Activated T-cell treated with anti-CD3 and anti-CD28 coated beads, Interleukin-2, amount 50 U/mL, for 48 hours (primary cell): ENCODE data around the gene ARX.

Experiments used
- DNase-seq, 2 experiments: peaks; one replicate each; pipeline ENCODE4 v3.0.0-alpha.2; 2020

ARX gene

GRCh38 chrX:25016361-25016671 is 551 bp upstream of the ARX start:
- no peak for DNase-seq

DNA sequence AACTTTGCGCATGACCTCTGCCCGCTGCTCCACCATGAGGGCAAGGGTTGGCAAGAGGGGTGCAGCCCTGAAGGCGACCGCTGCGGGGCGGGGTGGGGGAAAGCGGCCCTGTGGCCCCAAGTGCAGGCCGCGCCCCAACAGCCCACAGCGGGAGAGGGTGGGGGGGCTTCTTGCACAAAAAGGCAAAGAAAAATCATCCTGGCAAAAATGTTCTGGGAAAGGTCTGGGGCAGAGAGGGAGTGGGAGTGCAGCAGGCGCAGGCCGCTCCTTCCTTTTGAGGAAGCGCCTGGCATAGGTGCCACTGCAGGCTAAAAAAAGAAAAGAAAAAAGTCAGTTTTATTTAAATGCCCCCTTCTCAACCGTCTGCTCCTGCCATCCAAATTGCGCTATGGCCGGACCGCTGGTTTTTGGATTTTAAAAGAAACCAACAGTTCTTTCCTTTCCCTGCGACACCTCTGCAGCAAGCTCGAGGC is 1.4 kb downstream of the ARX start:
- DNase-seq: no peak

DNA sequence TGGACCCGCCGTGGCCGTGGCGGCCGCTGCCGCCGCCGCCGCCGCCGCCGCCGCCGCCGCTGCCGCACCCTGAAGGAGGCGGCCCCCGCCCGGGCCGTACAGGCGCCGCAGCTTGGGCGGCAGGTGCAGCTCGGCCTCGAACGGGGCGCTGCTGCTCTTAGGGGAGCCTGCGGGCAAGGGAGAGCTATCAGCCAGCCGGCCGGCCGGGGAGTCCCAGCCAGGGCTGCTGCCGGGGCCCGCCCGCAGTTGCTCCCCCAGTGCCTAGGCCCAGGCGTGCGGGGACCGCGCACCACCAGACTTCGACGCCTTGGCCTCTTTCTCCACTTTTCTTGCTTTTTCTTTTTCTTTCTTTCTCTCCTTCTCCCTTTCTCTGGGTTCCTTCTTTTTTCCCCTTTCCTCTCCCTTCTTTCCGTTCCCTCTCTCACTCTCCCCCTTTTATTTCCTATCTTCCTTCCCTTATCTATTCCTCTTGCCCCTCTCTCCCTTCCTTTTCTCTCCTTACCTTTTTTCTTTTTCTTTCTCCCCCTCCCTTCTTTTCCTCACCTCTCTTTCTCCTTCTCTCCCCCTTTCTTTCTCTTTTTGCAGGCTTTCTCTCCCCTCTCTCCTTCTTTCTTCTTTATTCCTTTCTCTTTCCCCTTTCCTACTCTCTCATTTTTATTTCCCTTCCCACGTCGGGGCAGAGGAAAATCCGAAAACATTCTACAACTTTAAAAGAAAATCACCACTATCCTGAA is 2.0 kb downstream of the ARX start:
- DNase-seq: no peak

GRCh38 chrX:25012793-25013631 is 2.8 kb downstream of the ARX start:
- no peak for DNase-seq

DNA sequence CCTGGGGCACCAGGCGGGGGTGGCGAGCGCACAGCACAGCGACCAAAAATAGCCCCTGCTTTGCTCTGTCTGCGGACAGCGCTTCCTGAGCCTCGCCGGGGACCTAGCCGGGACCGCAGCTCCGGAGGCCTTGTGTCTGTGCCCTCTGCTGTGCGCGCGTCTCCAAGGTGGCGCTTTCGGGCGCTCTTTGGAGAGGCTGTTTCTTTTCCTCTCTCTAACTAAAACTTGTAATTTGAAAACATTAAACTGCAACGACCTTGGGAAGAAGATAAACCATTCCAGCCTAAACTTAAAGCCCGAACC is 3.4 kb downstream of the ARX start:
- DNase-seq: no peak

DNA sequence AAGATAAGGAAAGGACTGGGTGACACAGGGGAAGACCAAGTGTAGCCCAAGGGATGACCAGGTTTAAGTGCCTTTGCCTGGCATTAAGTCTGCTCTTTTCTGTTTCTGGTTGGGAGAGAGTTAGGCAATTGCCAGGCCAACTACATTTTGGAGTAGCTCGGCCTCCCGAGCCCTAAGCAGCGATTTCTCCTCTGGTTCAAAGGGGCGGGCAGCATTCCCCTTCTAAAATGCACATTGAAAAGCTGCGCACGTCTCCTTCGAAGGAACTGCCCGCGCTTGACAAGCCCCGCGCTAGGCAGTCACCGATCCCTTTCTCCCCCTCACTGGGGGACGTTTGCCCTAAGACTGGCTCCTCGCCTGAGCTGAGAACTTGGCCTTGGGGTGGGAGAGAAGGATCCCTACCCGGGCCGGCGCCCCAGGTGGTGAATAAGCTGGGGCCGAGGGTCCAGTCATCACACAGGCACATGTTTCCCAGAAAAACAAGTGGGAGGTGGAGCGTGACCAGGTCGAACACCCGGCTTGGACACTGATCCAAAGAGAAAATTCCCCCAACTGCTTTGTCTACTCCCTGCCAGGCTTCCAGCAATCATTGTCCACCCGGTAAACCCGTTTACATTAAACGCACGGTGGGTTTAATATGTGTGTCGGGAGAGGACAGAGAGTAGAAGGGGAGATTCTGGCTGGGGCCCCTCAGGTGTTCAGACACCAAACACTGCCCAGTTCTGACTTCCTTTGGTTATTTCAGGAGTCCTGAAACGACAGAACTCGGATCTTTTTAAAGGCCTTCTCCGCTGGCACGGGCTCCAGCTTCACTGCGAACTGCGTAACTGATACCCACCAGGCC is 4.0 kb downstream of the ARX start:
- DNase-seq: no peak

DNA sequence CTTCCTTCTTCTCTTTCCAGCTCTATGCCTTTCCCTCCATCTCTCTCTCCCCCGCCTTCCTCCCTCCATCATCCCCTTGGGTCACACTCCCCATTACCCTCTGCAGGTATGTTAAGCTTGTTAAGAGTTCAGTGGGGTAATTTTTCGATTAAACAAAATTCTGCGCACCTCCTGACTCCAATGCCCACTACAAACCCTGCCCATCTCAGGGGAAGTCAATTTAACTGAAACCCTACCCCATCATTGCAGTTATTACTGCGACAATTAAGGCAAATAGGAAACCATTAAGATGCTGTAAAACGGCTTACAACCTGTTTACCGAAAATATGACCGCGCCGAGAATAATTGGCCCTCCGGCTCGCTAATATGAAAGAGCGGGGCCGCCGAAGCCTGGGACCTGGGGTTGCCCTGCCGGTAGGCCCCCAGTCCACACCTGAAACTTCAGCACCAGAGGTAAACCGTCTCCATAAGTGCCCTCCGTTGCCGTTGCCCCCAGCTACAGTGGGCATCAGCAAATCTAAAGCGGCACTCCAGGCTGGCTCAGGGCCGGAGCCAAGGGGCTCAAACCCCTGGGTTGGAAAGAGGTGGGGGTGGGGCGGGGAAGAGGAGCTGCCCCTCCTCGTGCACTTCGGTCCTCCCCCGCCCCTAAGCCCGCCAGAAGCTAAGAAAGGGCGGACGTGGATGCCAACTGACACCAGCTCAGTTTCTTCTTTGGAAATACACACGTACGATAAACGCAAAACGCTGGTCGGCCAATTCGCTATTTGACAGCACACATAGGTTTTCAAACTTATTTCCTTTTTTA is 4.8 kb downstream of the ARX start:
- no peak for DNase-seq

DNA sequence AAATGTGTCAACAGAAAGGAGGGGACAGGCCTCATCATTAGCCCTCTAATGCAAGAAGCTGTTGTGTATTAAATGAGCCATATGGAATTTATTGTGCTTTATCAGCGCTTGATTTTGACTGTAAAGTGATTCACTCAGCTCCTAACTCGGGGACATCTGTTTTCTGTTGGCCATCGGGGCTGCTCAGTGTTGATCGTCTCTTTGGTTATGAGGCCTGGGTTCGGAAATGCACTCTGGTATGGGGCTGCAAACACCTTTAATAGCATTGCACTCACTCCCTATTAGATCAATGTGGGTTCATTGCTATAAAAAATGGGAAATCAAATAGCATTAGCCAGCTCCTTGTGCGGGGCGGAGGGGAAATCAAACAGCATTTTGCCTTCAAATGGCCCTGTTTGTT is 6.4 kb downstream of the ARX start:
- no peak for DNase-seq

DNA sequence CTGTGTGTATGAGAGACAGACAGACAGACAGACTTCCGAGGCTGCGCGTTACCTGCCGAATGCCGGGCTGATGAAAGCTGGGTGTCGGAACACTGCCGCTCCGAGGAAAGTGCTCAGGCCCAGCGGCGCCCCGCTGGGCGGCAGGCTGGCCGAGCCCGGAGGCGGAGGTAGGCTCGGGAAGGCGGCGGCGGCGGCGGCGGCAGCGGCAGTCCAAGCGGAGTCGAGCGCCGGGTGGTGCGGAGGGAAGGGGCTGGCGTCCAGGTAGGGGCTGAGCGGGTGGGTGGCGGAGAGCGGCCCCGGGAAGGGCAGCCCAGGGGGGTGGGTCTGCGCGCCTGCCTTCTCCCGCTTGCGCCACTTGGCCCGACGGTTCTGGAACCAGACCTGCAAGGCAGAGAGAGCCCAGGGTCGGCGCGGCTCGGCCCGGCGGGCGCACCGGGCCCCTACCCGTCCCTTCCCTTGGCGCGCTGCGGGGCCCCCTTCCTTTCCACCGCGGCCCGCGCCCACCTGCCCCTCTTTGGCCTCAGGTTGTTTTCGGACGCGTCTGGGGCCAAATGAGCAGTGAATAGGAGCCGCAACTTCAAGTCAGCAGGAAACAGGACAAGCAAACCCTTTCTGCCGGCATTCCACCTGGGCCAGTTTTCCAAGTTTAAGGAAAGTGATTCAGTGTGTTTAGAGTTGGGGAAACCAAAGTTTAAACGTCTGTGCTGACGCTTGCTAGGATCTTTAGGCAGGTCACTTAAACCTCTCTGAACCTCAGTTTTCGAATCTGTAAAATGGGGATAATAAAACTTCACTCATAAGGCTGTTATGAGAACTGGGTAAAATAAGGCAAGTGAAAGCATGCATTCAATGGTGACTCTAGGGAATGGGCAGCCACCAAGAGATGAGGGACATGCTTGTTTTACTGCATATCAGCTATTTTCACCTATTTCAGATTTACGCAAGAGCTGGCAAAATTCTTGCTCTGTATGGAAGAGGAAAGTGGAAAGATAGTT is 8.4 kb downstream of the ARX start:
- no peak for DNase-seq

DNA sequence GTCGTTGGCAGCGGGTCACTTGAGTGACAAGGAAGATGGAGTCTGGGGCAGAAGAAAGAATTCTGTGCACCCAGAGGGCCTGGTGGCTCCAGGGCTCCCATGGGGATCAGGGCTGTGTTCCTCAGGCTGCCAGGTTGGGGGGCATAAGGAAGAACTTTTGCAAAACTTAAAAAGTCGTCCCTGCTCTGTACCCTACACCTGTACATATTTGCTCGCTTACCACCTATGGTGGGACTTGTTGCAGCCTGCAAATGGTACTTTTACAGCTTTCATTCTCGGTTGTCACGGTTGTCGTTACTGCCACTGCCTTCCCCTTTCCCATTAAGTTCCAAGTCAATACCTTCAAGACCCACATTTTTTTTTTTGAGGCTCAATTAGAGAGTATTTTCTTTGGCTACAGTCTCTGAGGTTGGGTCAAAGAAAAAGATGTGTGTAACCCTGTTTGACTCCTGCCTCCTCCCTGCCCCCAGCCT is 9.1 kb downstream of the ARX start:
- DNase-seq: no peak

- DNase-seq: no peak
These were observed 10.2 kb downstream of the ARX start for GRCh38 chrX:25005382-25006185.

DNA sequence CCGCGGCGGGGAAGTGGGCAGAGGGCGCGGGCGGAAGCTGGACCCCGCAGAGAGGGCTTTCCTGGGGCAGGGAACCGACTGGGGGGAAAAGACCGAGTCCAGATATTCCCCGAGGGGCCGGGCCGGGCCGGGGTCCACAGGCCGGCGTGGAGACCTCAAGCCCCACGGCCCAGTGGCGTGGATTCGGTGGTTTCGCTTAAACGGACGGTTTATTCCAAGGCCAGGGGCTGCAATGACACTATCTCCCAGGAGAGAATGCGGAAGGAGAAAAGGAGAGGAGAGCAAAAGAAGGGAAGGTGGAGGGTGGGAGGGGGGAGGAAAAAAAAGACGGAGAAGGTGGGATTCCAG is 10.8 kb downstream of the ARX start:
- DNase-seq: no peak

- no peak for DNase-seq
These were observed 11.2 kb downstream of the ARX start for GRCh38 chrX:25004485-25005032.

DNA sequence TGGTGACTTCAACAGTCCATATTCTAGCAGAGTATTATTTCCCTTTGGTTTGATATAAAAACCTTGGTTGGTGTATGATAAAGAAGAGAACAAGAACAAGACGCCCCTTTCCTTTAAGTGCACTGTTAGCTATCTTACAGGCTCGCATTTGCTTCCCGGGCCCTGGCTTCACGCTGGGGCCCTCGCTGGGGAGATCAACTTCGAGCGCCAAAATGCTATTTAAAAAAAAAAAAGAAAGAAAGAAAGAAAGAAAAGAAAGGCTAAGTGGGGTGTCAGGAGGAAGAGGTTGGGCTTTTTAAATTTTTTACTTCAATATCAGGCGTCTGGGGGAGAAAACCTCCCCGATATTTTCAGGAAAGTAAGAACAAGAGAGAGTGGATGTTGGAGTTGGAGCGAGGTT is 11.7 kb downstream of the ARX start:
- DNase-seq: no peak

DNA sequence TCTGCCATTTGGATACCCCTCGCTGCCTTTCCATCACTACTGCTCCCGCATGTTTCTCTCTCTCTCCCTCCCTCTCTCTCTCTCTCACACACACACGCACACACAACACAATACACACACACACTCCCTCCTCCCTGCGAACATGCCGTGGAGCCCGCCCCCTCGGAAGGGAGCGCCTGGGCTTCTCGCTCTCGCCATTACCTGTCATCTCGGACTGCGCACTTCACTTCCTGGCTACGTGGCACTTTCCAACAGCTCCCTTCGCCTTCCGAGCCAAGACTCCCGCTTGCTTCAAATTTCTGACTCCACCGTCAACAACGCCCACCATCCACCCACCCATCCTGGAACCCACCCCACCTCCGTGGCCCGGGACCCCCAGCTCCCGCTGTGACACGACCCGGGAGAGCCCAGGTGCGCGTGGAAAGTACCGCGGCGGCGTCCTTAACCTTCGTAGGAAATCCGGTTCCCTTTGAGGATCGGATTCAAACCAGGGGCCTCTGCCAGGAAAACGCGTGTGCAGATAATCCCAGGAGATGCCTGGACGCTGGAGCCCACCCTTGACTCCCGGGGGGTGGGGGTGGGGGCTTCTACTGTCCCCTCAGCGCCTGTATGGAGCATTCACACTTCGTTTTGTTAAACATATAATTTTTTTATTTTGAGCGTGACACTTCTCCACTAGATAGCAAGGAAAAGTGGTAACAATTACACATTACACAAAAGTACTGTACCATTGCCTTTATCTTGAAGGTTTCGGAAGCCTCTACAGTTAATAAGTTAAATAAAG is 12.5 kb downstream of the ARX start:
- DNase-seq: no peak

DNA sequence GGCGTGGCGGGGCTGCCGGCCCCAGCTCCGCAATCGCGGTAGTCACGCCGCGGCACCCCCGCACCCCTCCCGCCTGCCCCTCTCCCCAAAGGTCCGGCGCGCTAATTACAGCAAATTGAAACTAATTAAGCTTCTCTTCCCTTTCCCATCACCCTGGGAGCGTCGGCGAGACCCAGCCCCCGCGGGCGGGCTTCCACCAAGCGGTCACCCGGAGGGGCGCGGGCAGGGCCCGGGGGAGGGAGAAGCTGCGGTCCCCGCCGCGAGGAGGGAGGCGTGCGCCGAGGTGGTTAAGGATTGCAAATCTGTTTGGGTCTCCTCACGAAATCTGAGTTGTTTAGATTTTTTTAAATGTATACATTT is 13.1 kb downstream of the ARX start:
- DNase-seq: no peak

GRCh38 chrX:25001808-25002660 is 13.7 kb downstream of the ARX start:
- no peak for DNase-seq

- DNase-seq: no peak
These were observed 16.3 kb downstream of the ARX start for GRCh38 chrX:24999511-24999910.
